Spinal cord (tissue), 10 donors: ENCODE measurements around the gene ASIC2. TPM values are rescaled to one million over a fixed set of nuclear protein-coding genes. Genes with fewer than 3 reads are reported as not detected.
A peak's percentile ranks its signal among the peaks of the same experiment; 100 is the strongest.

Experiments used
- DNase-seq, 6 donors: peaks; one replicate each; pipeline versions ENCODE4 v3.0.0 to v3.0.0-alpha.2; 2013 to 2015; ENCODE audit warnings: low spot score in 6 of 6, low read depth in 4 of 6
- H3K27ac ChIP-seq: one replicate; pipeline ENCODE4 v1.5.1; 2013; ENCODE audit warnings: low read depth, low read length, control low read depth
- H3K27me3 ChIP-seq: one replicate; pipeline ENCODE4 v1.6.1; 2013; ENCODE audit warnings: low read length; ENCODE audit not compliant: control insufficient read depth, insufficient read depth
- H3K36me3 ChIP-seq: one replicate; pipeline ENCODE4 v1.6.1; 2013; ENCODE audit warnings: low read length; ENCODE audit not compliant: control insufficient read depth, insufficient read depth
- H3K4me1 ChIP-seq: one replicate; pipeline ENCODE4 v1.6.1; 2013; ENCODE audit warnings: low read length; ENCODE audit not compliant: control insufficient read depth, insufficient read depth
- H3K4me3 ChIP-seq: one replicate; pipeline ENCODE4 v1.5.1; 2013; ENCODE audit warnings: low read depth, low read length, control low read depth
- H3K9me3 ChIP-seq: one replicate; pipeline ENCODE4 v1.6.1; 2013; ENCODE audit warnings: low read length; ENCODE audit not compliant: control insufficient read depth, insufficient read depth
- WGBS: methylation state at CpG from one replicate; pipeline ENCODE4 v1.1.5; 2013; ENCODE audit warnings: missing lambda C conversion rate; ENCODE audit not compliant: insufficient coverage; 5-methylcytosine and 5-hydroxymethylcytosine counted together
- polyA plus RNA-seq, 2 donors: library from polyadenylated mRNA; unstranded; fragments of 120-200 nt; gene quantifications; one replicate each; pipeline ENCODE4 v1.2.1, GENCODE V29; 2013; ENCODE audit not compliant: insufficient read length in 2 of 2
- total RNA-seq, 2 donors: library from RNA; depleted of rRNA in 1 of 2; stranded (reverse); fragments of 120-200 nt in 1 of 2; fragments of >200 nt in 1 of 2; gene quantifications; one replicate each; pipeline versions ENCODE4 v1.2.3 to v1.2.4, GENCODE V29; 2013 to 2014
- donor health status: healthy.

Gene ASIC2
- total and polyA plus RNA-seq, 4 donors: 6.7 to 44.2 (median 31.7) TPM

DNA sequence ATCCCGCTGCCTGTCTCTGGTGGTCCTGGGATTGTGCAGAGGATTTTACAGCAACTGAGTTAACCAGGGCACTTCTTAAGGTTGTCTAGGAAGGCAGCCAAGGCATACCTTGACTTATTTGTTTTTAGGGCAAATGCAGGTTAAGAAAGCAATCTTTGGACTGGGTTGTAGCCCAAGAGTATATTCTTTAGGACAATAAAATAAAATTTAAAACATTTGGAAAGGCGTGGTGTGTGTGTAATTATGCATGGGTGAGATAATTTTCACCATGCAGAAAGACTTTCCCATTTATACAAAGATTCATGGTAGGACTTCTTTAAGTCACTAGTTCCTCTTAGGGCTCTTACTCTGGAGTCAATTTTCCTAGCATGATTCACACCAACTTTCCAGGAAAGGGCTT, 208.3 kb downstream of the ASIC2 start:
- H3K27ac ChIP-seq: no peak overlapping the region
- H3K36me3 ChIP-seq: no peaks in the 10 kb centered on the region
- no peaks in the 10 kb centered on the region for H3K27me3 ChIP-seq
- DNase-seq: no peak
- no peaks in the 10 kb centered on the region for H3K4me1 ChIP-seq
- H3K4me3 ChIP-seq: no peak overlapping the region
- no peaks in the 10 kb centered on the region for H3K9me3 ChIP-seq
- WGBS: no CpG with 5 or more reads among the region's 2 CpGs

DNA sequence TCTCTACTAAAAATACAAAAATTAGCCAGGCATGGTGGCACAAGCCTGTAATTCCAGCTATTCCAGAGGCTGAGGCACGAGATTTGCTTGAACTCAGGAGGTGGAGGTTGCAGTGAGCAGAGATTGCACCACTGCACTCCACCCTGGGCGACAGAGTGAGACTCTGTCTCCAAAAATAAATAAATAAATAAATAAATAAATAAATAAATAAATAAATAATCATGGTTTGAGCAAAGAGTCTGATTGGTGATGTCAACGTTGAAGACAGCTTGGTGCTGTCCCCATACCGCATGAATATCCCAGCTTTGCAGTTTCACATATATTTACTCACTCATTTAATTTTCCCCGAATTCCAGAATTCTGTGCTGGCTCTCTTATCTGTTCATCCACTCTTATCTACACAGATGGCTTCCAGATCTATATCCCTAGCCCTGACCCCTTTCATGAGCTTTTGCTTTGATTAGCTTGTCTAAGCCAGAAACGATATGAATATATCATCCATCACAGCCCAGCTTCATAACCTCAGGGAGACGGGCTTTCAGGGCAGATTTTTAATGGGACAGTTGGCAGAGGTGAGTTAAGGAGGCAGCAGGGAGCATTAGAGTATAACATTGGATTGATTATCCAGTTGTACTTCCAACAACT, 210.4 kb downstream of the ASIC2 start:
- Histone ChIP-seq H3K36me3 (no peaks in the 10 kb centered on the region), H3K27me3 (no peaks in the 10 kb centered on the region), H3K4me1 (no peaks in the 10 kb centered on the region), H3K27ac (no peak overlapping the region), H3K9me3 (no peaks in the 10 kb centered on the region), H3K4me3 (no peak overlapping the region)
- no peak for DNase-seq
- WGBS: 92% methylated on average over 2 of the region's 7 CpGs

GRCh38 chr17:33080091-33080490, 213.0 kb downstream of the ASIC2 start:
- Histone ChIP-seq H3K36me3 (no peaks in the 10 kb centered on the region), H3K27ac (no peak overlapping the region), H3K4me1 (no peaks in the 10 kb centered on the region), H3K27me3 (no peaks in the 10 kb centered on the region), H3K4me3 (no peak overlapping the region), H3K9me3 (no peaks in the 10 kb centered on the region)
- no CpG with 5 or more reads among the region's 3 CpGs for WGBS
- DNase-seq: no peak

GRCh38 chr17:33079201-33079600, 213.9 kb downstream of the ASIC2 start:
- H3K9me3 ChIP-seq: no peaks in the 10 kb centered on the region
- H3K27me3 ChIP-seq: peaks cover 3% of the 10 kb centered on the region
- H3K4me1 ChIP-seq: no peaks in the 10 kb centered on the region
- no peaks in the 10 kb centered on the region for H3K36me3 ChIP-seq
- H3K4me3 ChIP-seq: no peak overlapping the region
- no peak overlapping the region for H3K27ac ChIP-seq
- WGBS: 72% methylated on average over 3 of the region's 3 CpGs
- DNase-seq: no peak

- WGBS: no CpG with 5 or more reads among the region's 1 CpG
These were observed 216.1 kb downstream of the ASIC2 start for GRCh38 chr17:33076979-33077378.

DNA sequence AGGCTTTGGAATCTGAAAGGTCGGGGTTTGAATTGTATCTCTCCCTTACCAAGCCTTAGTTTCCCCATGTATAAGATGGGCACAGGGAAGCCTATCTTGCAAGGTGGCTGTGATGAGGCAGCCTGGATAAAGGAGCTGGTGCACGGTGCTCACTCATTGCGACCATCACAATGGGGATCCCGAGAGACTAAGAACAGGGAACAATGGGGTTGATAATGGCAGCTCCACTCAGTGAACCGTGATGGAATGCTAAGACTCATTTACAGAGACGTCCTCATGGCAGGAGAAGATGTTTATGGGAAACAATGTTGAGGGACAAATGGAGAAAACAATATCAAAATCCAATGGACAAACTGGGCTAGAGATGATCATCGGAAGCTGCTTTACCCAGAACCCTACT, 219.7 kb downstream of the ASIC2 start:
- H3K4me1 ChIP-seq: no peaks in the 10 kb centered on the region
- peaks cover 3% of the 10 kb centered on the region for H3K27me3 ChIP-seq
- no peak overlapping the region for H3K27ac ChIP-seq
- no peak overlapping the region for H3K4me3 ChIP-seq
- DNase-seq: no peak
- H3K36me3 ChIP-seq: no peaks in the 10 kb centered on the region
- no peaks in the 10 kb centered on the region for H3K9me3 ChIP-seq
- 38% methylated on average over 4 of the region's 7 CpGs for WGBS

More at GRCh38 chr17:33076979-33077378, 216.1 kb downstream of the ASIC2 start:
- no peaks in the 10 kb centered on the region for H3K36me3 ChIP-seq
- DNase-seq: no peak
- peaks cover 3% of the 10 kb centered on the region for H3K27me3 ChIP-seq
- no peak overlapping the region for H3K4me3 ChIP-seq
- no peak overlapping the region for H3K27ac ChIP-seq
- no peaks in the 10 kb centered on the region for H3K4me1 ChIP-seq
- H3K9me3 ChIP-seq: no peaks in the 10 kb centered on the region

GRCh38 chr17:33072421-33073161, 220.5 kb downstream of the ASIC2 start:
- H3K27me3 ChIP-seq: peaks cover 3% of the 10 kb centered on the region
- no peaks in the 10 kb centered on the region for H3K9me3 ChIP-seq
- no peak for DNase-seq
- no peak overlapping the region for H3K27ac ChIP-seq
- no peak overlapping the region for H3K4me3 ChIP-seq
- H3K4me1 ChIP-seq: no peaks in the 10 kb centered on the region
- H3K36me3 ChIP-seq: no peaks in the 10 kb centered on the region
- WGBS: 84% methylated on average over 10 of the region's 12 CpGs

DNA sequence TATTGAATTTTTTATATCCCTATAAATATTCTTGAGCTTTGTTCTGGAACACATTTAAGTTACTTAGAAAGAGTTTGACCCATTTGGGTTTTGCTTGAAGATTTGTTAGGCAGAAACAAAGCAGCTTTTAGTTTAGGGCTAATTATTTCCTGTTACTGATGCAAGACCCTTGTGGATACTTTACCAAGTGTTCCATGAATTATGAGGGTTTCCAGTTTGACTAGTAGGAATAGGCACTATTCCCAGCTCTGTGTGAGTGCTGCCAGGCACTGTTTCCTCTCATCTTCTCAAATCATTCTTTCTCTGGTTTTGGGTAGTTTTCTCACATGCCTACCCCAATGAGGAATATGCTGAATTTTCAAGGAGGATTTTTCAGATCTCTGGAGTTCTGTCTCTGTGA, 221.4 kb downstream of the ASIC2 start:
- Histone ChIP-seq H3K4me1 (no peaks in the 10 kb centered on the region), H3K27me3 (peaks cover 3% of the 10 kb centered on the region), H3K9me3 (no peaks in the 10 kb centered on the region), H3K36me3 (no peaks in the 10 kb centered on the region), H3K4me3 (no peak overlapping the region), H3K27ac (no peak overlapping the region)
- peak in 2 of 6 donors; percentile 47 to 66 for DNase-seq

GRCh38 chr17:33057564-33057963, 235.5 kb downstream of the ASIC2 start:
- H3K4me1 ChIP-seq: no peaks in the 10 kb centered on the region
- no peaks in the 10 kb centered on the region for H3K36me3 ChIP-seq
- WGBS: 100% methylated on average over 2 of the region's 2 CpGs
- no peak overlapping the region for H3K4me3 ChIP-seq
- no peak for DNase-seq
- no peaks in the 10 kb centered on the region for H3K27me3 ChIP-seq
- H3K27ac ChIP-seq: no peak overlapping the region
- H3K9me3 ChIP-seq: no peaks in the 10 kb centered on the region
